Measurements from ENCODE around the gene ANKZF1.
"Not testable (repeated sequence)": the region's sequence is repeated elsewhere in the genome, so short reads cannot be mapped to it uniquely, and the experiment has no call there.

The ANKZF1 gene

DNA sequence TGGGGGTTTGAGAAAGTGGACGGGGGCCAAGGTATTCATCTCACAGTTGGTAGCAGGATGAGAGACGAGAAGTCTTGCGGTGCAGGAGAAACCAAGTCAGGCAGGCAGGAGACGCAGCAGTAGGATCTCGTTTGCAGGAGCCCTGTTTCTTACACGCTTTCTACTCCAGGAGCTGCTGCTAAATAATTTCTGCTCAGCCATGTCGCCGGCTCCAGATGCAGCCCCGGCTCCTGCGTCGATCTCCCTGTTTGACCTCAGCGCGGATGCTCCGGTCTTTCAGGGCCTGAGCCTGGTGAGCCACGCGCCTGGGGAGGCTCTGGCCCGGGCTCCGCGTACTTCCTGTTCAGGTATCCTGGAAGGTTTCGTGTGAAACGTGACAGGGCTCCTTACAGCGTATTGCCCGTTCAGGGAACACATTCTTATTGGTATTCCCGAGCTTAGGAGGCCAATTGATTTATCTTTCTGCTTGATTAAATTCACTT is 494 bp downstream of the ANKZF1 start:
- DNase-seq = peak; percentile 27 to 37

DNA sequence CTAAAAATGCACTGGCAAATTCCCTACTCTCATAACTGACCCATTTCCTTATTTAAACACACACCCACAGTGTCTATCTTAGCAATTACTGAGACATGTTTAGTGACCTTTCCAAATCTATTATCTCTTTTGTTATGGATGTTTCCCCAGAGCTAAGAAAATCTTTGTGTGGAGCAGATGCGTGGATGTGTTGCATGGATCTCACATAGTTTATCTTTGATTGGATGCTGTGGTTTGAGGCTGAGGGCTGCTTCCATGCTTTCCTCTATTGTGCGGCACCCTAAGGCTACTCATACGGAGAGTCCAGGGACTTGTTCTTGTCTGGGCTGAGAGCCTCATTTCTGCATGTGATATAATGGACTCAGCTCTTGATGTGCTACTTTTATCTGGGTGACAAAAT is 4.7 kb downstream of the ANKZF1 start:
- DNase-seq = no peak

DNA sequence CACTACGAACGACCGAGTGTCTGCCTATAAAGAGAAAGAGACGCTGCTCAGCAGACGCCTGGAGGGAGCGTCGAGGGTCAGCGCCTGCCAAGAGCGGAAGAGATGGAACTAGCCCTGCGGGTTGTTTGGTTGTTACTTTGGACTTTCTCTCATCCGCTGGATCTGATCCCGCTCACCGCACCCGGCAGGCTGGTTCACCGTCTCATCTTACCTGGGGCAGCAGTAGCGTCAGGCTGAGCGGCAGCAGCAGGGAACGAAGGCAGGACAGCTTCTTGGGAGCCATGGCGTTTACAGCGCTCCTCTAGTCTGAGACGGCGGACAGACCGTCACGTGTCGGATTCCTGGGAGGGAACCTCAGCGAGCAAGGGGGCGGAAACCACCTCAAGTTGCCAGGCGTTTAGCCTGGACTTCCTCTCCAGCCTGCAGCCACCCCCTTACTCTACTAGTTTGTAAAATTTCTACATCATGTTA is 13.7 kb downstream of the ANKZF1 start:
- peak in 1 of 2 donors; percentile 38 for DNase-seq

GRCh38 chr2:219244789-219245147 is 15.2 kb downstream of the ANKZF1 start:
- DNase-seq = no peak

DNA sequence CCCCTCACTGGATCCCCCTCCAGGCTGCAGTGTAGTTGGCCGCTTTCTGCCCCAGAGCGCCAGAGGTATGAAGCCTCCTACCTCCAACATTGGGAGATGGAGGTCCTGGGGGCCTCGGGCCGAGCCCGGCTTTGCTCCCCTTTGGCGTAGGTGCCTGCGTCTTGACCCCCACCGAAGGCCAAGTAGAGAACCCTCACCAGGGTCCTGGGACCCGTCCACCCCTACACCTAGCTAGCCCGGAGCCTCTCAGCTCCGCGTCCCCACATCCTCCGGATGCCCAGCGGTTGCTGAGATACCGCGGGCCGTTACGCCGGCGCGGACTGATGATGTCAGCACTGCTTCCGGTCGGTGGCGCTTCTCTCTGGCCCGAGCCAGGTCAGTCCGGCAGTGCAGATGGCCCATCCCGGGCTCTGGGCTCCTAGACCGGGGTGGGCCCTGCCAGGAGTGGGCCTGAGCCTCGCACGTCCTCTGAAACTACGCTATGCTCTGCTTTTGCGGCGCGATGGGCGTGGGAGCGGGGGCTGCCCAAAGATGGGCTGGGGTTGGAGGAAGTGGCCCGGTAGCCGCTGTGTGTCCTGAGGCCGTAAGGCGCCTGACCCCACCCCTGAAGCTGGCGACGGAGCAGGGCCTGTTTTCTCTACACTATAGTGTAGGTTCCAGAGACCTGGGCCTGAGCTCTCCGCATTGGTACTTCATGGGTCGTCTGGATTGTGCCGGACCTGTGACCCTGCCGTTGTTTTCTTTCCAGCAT is 15.7 kb downstream of the ANKZF1 start, which contains the start of the genes GLB1L and STK16:
Gene GLB1L (minus strand): TSS at position 297 of the 751 bp plus-strand sequence. CDS start 1,871 bp downstream, outside the sequence.
Gene STK16 (plus strand): TSS at position 332 of the 751 bp plus-strand sequence. CDS start 521 bp downstream, outside the sequence.
- peak; percentile 88 to 89 for DNase-seq

- peak in 1 of 2 donors; percentile 18 for DNase-seq
These were observed 16.3 kb downstream of the ANKZF1 start for GRCh38 chr2:219245899-219246230.

DNA sequence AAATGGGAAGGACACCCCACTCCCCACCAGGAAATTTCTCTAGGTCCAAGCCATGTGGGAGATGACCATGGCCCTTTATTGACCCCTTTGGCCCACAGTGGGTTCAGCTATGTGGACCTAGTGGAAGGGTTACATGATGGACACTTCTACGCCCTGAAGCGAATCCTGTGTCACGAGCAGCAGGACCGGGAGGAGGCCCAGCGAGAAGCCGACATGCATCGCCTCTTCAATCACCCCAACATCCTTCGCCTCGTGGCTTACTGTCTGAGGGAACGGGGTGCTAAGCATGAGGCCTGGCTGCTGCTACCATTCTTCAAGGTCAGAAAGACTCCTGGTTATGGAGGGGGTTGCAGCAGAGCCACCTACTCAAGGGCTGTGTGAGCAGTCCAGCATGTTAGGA is 17.0 kb downstream of the ANKZF1 start:
- no peak for DNase-seq

DNA sequence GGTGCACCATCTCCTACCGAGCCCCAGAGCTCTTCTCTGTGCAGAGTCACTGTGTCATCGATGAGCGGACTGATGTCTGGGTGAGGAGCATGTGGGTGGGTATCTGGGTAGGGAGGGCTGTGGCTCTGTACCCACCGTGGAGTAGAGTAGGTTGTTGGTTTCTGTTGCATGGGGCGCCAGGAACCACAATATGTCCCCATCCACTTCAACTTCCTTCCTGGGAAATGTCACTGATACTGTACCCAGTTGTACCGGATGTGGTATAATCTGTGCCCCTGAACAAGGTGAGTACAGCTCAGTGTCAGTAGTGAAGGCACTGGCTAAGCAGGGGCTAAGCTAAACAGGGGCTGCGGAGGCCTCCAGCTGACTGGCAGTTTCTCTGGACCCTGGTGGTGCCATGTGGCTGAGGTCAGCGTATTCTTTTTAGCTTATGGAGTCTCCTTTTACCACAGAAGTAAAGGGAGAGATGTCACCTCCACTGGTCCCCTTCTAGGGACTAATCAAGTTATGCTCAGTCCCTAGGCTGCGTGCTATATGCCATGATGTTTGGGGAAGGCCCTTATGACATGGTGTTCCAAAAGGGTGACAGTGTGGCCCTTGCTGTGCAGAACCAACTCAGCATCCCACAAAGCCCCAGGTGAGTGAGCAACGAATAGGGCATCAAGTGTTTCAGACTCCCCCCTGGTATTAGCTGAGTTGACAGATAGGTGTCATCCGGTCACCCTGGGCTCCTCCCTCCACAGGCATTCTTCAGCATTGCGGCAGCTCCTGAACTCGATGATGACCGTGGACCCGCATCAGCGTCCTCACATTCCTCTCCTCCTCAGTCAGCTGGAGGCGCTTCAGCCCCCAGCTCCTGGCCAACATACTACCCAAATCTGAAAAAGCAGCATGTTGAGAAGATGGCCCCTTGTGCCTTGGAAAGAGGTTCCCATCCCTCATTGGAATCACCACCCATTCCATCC is 18.4 kb downstream of the ANKZF1 start:
- peak; percentile 62 to 79 for DNase-seq

GRCh38 chr2:219248845-219249202 is 19.2 kb downstream of the ANKZF1 start:
- no peak for DNase-seq

- peak; percentile 64 to 72 for DNase-seq
These were observed 19.8 kb downstream of the ANKZF1 start for GRCh38 chr2:219249203-219249980.

DNA sequence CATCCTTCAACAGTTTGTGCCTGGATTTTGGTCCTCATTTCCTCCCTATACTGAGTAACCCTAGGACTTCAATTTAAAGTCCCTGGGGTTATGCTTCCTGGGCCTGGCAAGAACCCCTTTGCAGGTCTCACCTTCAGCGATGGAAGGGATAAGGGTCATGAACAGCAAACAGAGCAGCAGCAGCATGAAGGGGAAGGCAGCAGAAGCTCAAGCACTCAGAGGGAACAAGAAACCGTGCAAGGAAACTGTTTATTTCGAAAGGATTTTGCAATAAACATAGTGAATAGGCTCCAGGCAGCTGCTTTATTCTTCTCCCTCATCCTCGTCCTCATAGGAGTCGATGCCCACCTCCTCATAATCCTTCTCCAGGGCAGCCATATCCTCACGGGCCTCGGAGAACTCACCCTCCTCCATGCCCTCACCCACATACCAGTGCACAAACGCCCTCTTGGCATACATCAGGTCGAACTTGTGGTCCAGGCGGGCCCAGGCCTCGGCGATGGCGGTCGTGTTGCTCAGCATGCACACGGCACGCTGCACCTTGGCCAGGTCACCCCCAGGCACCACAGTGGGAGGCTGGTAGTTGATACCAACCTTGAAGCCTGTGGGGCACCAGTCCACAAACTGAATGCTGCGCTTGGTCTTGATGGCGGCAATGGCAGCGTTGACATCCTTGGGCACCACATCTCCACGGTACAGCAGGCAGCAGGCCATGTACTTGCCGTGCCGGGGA is 20.6 kb downstream of the ANKZF1 start:
- DNase-seq = no peak

DNA sequence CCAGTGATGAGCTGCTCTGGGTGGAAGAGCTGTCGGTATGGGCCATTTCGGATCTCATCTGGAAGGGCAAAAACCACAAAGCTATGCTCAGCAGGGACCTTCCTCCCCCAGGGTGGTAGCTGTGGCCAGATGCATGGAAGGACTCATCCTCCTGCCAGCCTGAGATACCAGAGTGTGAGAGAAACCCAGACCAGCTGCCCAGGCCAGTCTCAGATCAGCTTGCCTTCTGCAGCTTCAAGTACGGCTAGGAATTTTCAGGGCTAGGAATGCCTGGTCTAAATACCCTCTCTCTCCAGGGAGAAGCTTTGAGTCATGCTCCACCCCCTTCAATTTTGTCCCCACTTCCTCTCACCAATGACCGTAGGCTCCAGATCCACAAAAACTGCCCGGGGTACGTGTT is 22.1 kb downstream of the ANKZF1 start:
- DNase-seq = no peak

- peak in 1 of 2 donors; percentile 27 for DNase-seq
These were observed 22.5 kb downstream of the ANKZF1 start for GRCh38 chr2:219252084-219252483.

DNA sequence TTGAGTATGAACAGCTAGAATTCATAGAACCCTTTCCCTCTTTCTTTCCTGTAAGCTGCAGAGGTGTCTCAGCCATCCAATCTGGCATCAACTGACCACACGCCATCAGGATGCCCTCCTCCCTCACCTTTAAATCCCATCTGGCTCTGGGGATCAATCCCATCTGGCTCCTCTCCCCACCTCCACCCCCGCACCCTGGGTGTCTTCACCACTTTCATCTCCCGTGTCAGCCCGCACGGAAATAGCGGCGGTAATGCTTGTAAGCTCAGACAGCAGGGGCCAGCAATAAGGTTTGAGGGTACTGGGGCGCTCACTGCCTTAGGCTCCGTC is 22.9 kb downstream of the ANKZF1 start:
- no peak for DNase-seq

DNA sequence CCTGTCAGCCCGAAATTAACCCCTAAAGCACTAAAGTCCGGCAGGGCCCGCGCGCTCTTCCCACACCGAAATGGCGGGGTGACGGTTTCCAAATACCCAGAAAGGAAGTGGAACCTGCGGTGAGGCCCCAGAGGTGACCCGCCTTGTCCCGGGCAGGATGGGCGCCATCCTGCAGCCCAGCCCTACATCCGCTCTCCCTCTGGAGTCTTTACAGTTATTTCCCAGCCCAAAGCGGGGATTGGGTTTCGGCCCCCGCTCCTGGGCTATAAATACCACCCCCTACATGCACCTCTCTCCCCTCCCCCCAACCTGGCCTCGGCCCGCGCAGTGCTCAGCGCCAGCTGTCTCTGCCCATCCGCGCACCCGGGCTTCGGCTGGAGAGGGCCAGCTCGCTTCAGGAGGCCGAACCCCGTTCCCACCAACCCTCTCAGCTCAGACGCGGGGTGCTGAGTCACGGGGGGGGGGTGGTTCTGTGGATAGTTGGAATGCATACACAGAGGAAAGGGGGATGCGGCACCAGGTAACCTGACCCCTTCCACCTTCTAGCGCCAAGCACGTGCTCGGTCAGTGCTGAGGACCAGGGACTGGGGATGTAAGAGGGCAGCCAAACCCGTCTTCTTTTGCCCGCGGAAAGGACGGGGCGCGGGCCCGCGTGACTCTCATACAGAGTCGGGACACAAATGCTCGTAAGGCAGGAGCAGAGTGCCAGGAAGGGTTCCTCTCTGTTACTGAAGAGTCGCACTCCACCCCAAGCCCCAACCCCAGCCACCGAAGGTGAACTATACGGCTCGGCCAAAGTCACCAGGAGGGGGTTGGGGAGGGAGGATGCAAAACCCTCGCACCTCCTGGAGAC is 23.5 kb downstream of the ANKZF1 start, which contains the start of gene TUBA4B:
Gene TUBA4B (plus strand): TSS at position 344 of the 853 bp plus-strand sequence. CDS start 165 bp downstream, at position 509.
- DNase-seq = peak; percentile 44 to 51

DNA sequence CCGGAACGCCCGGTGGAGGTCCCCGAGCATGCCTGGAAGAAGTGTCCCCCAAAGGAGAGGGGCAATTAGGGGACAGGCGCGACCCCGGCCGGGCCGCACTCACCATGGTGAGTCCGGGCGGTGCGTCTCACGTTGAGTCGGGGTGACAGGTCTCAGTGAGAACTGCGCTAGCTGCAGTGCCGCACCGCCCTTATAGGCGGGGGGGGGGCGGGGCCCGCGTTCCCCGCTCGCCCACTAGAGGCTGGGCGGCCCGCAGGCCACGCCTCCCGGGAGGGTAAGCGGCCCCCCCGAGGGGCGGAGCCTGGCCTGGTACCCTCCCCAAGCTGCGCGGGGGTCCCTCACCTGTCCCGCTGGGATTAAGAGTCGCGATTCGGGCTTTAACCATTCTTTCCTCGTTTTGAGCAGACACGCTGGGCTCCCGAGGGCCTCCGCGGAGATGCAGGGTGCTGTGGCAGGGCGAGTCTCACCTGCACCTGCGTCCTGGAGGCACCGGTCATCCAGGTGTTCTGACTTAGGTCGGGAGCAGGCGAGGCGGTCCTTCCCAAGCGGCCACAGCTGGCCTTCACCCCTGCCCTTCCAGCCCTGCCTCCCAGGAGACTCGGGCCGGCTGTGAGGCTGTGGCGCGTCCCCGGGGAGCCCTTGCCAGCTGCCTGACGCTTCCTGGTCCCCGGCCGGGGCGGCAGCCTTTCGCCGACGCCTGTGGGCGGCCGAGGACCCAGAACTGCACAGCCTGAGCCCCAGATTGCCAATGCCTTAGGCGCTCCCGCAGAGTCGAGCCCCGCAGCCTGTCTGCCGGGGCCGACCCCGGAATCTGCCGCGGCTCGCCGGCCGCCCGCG is 24.4 kb downstream of the ANKZF1 start, which contains the start of gene TUBA4A:
Gene TUBA4A (minus strand): TSS at position 166 of the 837 bp plus-strand sequence. CDS start 60 bp downstream, at position 106.
- DNase-seq = peak; percentile 93

- DNase-seq = peak; percentile 56 to 59
These were observed 25.1 kb downstream of the ANKZF1 start for GRCh38 chr2:219254590-219255201.

DNA sequence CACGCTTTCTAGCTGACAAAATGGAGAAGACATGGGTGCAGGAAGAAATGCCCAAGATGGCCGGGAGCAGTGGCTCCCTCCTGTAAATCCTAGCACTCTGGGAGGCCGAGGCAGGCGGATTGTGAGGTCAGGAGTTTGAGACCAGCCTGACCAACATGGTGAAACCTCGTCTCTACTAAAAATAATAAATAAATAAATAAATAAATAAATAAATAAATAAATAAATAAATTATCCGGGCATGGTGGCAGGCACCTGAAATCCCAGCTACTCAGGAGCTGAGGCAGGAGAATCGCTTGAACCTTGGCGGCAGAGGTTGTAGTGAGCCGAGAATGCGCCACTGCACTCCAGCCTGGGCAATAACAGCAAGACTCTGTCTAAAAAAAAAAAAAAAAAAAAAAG is 29.3 kb downstream of the ANKZF1 start:
- not testable (repeated sequence) for DNase-seq

Measured in CD4-positive, alpha-beta T cell treated with Interleukin-1 beta for 1 hour (primary cell).